Transverse colon (tissue), 4 donors: ENCODE measurements around the gene AOPEP. TPM values are rescaled to one million over a fixed set of nuclear protein-coding genes. Genes with fewer than 3 reads are reported as not detected.

Experiments
- DNase-seq: peaks from one replicate; pipeline ENCODE4 v3.0.0-alpha.2; 2019
- H3K27ac ChIP-seq, 4 donors: fragments of 200-600 bp; sonication (generic); 2 replicates each; pipeline ENCODE4 v1.5.1; 2016 to 2018; ENCODE audit warnings: inconsistent platforms in 4 of 4
- H3K27me3 ChIP-seq: fragments of 200-600 bp; sonication (generic); 2 replicates; pipeline ENCODE4 v1.5.1; 2017; ENCODE audit warnings: inconsistent platforms
- H3K36me3 ChIP-seq, 4 donors: fragments of 200-600 bp; sonication (generic); 2 replicates each; pipeline ENCODE4 v1.5.1; 2017 to 2019; ENCODE audit warnings: inconsistent platforms in 4 of 4
- H3K4me1 ChIP-seq, 4 donors: fragments of 200-600 bp; sonication (generic); 2 replicates each; pipeline ENCODE4 v1.5.1; 2017 to 2020; ENCODE audit warnings: inconsistent platforms in 4 of 4
- H3K4me3 ChIP-seq, 4 donors: fragments of 200-600 bp; sonication (generic); 1 replicate in 1 of 4; 2 replicates in 3 of 4; pipeline versions ENCODE4 v1.5.1 to v1.6.1; 2017 to 2019; ENCODE audit warnings: inconsistent platforms in 4 of 4
- H3K9me3 ChIP-seq, 2 donors: fragments of 200-600 bp; sonication (generic); 2 replicates each; pipeline ENCODE4 v1.5.1; 2017 to 2019; ENCODE audit warnings: inconsistent platforms in 2 of 2
- CTCF ChIP-seq, 5 experiments: fragments of 200-600 bp in 3 of 5; fragments of 450-650 bp in 2 of 5; sonication (generic) in 3 of 5; IDR thresholded peaks; 1 replicate in 2 of 5; 2 replicates in 3 of 5; pipeline ENCODE4 v1.5.1; 2016 to 2017; ENCODE audit warnings: antibody characterized with exemption in 5 of 5, inconsistent platforms in 3 of 5, mild to moderate bottlenecking in 2 of 5, moderate library complexity in 1 of 5
- EP300 ChIP-seq: sonication (generic); formaldehyde crosslinking; IDR thresholded peaks from one replicate; pipeline ENCODE4 v1.6.1; 2017; ENCODE audit warnings: antibody characterized with exemption, low read depth
- POLR2A ChIP-seq: fragments of 450-650 bp; IDR thresholded peaks from one replicate; pipeline ENCODE4 v1.6.1; 2016; ENCODE audit warnings: antibody characterized with exemption, mild to moderate bottlenecking, moderate library complexity
- POLR2AphosphoS5 ChIP-seq, 3 donors: sonication (generic); formaldehyde crosslinking; IDR thresholded peaks; one replicate each; pipeline ENCODE4 v1.6.1; 2016; ENCODE audit warnings: antibody characterized with exemption in 3 of 3
- WGBS, 2 donors: methylation state at CpG; one replicate each; pipeline ENCODE4 v1.1.5; 2018; ENCODE audit warnings: low coverage in 1 of 2; 5-methylcytosine and 5-hydroxymethylcytosine counted together
- in situ Hi-C, 4 donors: fragments of 200-750 bp; cut with MboI; loops; one replicate each; pipeline versions ENCODE4 v1.15.0 to v1.15.1; 2017; ENCODE audit warnings: low sequenced_read_pairs in 3 of 4, low pct_ligation_motif_present in 1 of 4, low pct_unique_long_range_greater_than_20kb in 1 of 4
- intact Hi-C: fragments of 100-400 bp; cut with DNase I; formaldehyde crosslinking; loops from one replicate; pipeline ENCODE4 v1.15.1; 2023; ENCODE audit warnings: low total_unique reads
- total RNA-seq, 4 donors: library from RNA; depleted of rRNA; stranded (reverse); fragments of >200 nt; gene quantifications; one replicate each; pipeline ENCODE4 v1.1.0, GENCODE V29; 2016

AOPEP gene
- total RNA-seq, 4 donors from 2014 or later: 53.0 to 129 (median 92.7) TPM

- no peak for DNase-seq
- Histone ChIP-seq H3K9me3 (no peaks in the 10 kb centered on the region), H3K27me3 (no peaks in the 10 kb centered on the region), H3K4me3 (no peak overlapping the region), H3K27ac (peak overlapping the region; percentile 55 to 78 (median 66)), H3K4me1 (peaks cover 27 to 73% (median 60%) of the 10 kb centered on the region in 4 donors), H3K36me3 (no peaks in the 10 kb centered on the region)
- 70 to 80% methylated on average over 2 of the region's 2 CpGs for WGBS, 2 donors
- intact Hi-C loops: loop anchor here (10.0 kb wide), 1 partner anchor 45 kb away; no protein-coding TSS in a partner anchor
- in situ Hi-C loops: no loop called here
- TF ChIP-seq CTCF (IDR thresholded peaks at IDR 0.05) (no peak), POLR2A (no peak), EP300 (no peak), POLR2AphosphoS5 (IDR thresholded peaks at IDR 0.05) (no peak)
Observed at GRCh38 chr9:95029720-95030119, 303.2 kb downstream of the AOPEP start.

- WGBS, 2 donors: 46 to 58% methylated on average over 4 of the region's 4 CpGs
- in situ Hi-C loops: no loop called here
- intact Hi-C loops: no loop called here
- TF ChIP-seq POLR2A (no peak), CTCF (IDR thresholded peaks at IDR 0.05) (no peak), EP300 (no peak), POLR2AphosphoS5 (IDR thresholded peaks at IDR 0.05) (no peak)
- H3K9me3 ChIP-seq: no peaks in the 10 kb centered on the region
- H3K27ac ChIP-seq: peak overlapping the region; percentile 60 to 78 (median 68)
- no peak for DNase-seq
- H3K27me3 ChIP-seq: no peaks in the 10 kb centered on the region
- H3K4me3 ChIP-seq: no peak overlapping the region
- H3K4me1 ChIP-seq: peaks cover 22 to 67% (median 54%) of the 10 kb centered on the region in 4 donors
- H3K36me3 ChIP-seq: no peaks in the 10 kb centered on the region
Observed at GRCh38 chr9:95030344-95030743, 303.8 kb downstream of the AOPEP start.

GRCh38 chr9:95030920-95031642, 304.6 kb downstream of the AOPEP start:
- WGBS, 2 donors: 51 to 73% methylated on average over 9 to 10 of the region's 10 CpGs
- in situ Hi-C loops (no loop called here), intact Hi-C loops (no loop called here)
- Histone ChIP-seq H3K4me1 (peaks cover 23 to 65% (median 51%) of the 10 kb centered on the region in 4 donors), H3K36me3 (no peaks in the 10 kb centered on the region), H3K4me3 (no peak overlapping the region), H3K27ac (peak overlapping the region; percentile 60 to 78 (median 68)), H3K9me3 (no peaks in the 10 kb centered on the region), H3K27me3 (no peaks in the 10 kb centered on the region)
- TF ChIP-seq EP300 (no peak), POLR2A (no peak)
- no peak for DNase-seq

DNA sequence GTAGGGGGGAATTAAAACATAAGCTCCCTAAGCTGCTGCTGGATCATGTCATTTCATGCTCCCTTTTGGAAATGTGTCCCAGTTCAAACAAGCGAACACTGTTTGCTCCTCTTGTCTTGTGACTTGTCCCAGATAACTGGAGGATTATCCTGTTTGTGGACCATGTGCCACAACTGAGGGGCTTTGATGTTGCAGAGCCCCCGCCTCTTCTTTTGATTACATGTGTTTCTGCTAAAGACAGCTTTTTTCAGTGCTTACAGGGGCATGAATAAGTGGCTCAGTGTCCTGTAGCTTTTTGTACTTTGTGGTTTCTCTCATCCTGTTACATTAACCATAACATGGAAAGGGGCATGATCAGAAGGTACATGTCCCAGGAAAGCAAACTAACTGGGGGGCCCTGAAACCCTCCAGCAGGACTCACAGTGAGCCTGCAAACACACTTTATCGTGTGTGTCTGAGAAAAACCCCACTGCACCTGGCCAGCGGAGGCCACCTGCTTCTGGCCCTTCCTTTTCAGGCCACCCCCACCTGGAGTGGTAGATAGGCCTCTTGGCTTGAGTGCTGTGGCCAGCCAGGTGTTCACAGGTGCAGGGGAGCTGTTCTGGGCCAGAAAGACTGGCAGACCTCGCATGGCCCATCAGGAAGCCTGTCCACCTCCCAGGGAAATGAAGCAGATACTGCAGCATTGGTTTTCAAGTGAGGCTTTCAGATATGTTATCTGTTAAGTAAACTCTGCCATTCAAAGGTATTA, 305.4 kb downstream of the AOPEP start:
- intact Hi-C loops: no loop called here
- peaks cover 26 to 65% (median 56%) of the 10 kb centered on the region in 4 donors for H3K4me1 ChIP-seq
- TF ChIP-seq POLR2A (no peak), EP300 (no peak), CTCF (IDR thresholded peaks at IDR 0.05) (no peak), POLR2AphosphoS5 (IDR thresholded peaks at IDR 0.05) (no peak)
- no peaks in the 10 kb centered on the region for H3K9me3 ChIP-seq
- H3K4me3 ChIP-seq: no peak overlapping the region
- no peak for DNase-seq
- WGBS, 2 donors: 45 to 62% methylated on average over 2 to 5 of the region's 5 CpGs
- in situ Hi-C loops: no loop called here
- H3K27ac ChIP-seq: peak overlapping the region; percentile 60 to 78 (median 68)
- no peaks in the 10 kb centered on the region for H3K36me3 ChIP-seq
- no peaks in the 10 kb centered on the region for H3K27me3 ChIP-seq
